KOPT-K1 (cell line): Measurements from ENCODE around the gene VGLL2.

ENCODE experiments used
- H3K27ac ChIP-seq: fragments of 200-600 bp; sonication (generic); 2 replicates; pipeline ENCODE4 v1.5.1; 2016; ENCODE audit warnings: antibody characterized with exemption, mild to moderate bottlenecking, low read depth, low read length; ENCODE audit not compliant: poor library complexity, severe bottlenecking
- H3K36me3 ChIP-seq: fragments of 200-600 bp; sonication (generic); 2 replicates; pipeline ENCODE4 v1.5.1; 2017; ENCODE audit warnings: antibody characterized with exemption, mild to moderate bottlenecking, low read length, moderate library complexity; ENCODE audit not compliant: insufficient read depth
- H3K9me3 ChIP-seq: fragments of 200-600 bp; sonication (generic); 2 replicates; pipeline ENCODE4 v1.5.1; 2017; ENCODE audit warnings: antibody characterized with exemption, low read length, mild to moderate bottlenecking; ENCODE audit not compliant: insufficient read depth, poor library complexity, severe bottlenecking

VGLL2 gene

GRCh38 chr6:117276778-117277316, 11.5 kb downstream of the VGLL2 start:
- no peak overlapping the region for H3K27ac ChIP-seq
- no peaks in the 10 kb centered on the region for H3K36me3 ChIP-seq
- H3K9me3 ChIP-seq, result no peaks in the 10 kb centered on the region

- Histone ChIP-seq H3K36me3 (no peaks in the 10 kb centered on the region), H3K27ac (no peak overlapping the region), H3K9me3 (no peaks in the 10 kb centered on the region)
Observed at GRCh38 chr6:117280922-117281321, 15.6 kb downstream of the VGLL2 start.

- Histone ChIP-seq H3K36me3 (no peaks in the 10 kb centered on the region), H3K9me3 (no peaks in the 10 kb centered on the region), H3K27ac (no peak overlapping the region)
Observed at GRCh38 chr6:117288083-117288715, 22.8 kb downstream of the VGLL2 start.

GRCh38 chr6:117290173-117290846, 25.0 kb downstream of the VGLL2 start:
- no peaks in the 10 kb centered on the region for H3K9me3 ChIP-seq
- H3K27ac ChIP-seq, result no peak overlapping the region
- H3K36me3 ChIP-seq, result no peaks in the 10 kb centered on the region

- Histone ChIP-seq H3K27ac (no peak overlapping the region), H3K9me3 (no peaks in the 10 kb centered on the region), H3K36me3 (no peaks in the 10 kb centered on the region)
Observed at GRCh38 chr6:117298941-117299340, 33.6 kb downstream of the VGLL2 start.

GRCh38 chr6:117303323-117303722, 38.0 kb downstream of the VGLL2 start:
- Histone ChIP-seq H3K36me3 (no peaks in the 10 kb centered on the region), H3K27ac (no peak overlapping the region), H3K9me3 (no peaks in the 10 kb centered on the region)

- H3K36me3 ChIP-seq, result no peaks in the 10 kb centered on the region
- no peaks in the 10 kb centered on the region for H3K9me3 ChIP-seq
- no peak overlapping the region for H3K27ac ChIP-seq
Observed at GRCh38 chr6:117304446-117304845, 39.1 kb downstream of the VGLL2 start.

- H3K36me3 ChIP-seq, result no peaks in the 10 kb centered on the region
- H3K27ac ChIP-seq, result no peak overlapping the region
- no peaks in the 10 kb centered on the region for H3K9me3 ChIP-seq
Observed at GRCh38 chr6:117306227-117306790, 41.0 kb downstream of the VGLL2 start.

GRCh38 chr6:117307655-117308054, 42.3 kb downstream of the VGLL2 start:
- no peaks in the 10 kb centered on the region for H3K36me3 ChIP-seq
- no peak overlapping the region for H3K27ac ChIP-seq
- H3K9me3 ChIP-seq, result no peaks in the 10 kb centered on the region

GRCh38 chr6:117309069-117309468, 43.7 kb downstream of the VGLL2 start:
- Histone ChIP-seq H3K27ac (no peak overlapping the region), H3K36me3 (no peaks in the 10 kb centered on the region), H3K9me3 (no peaks in the 10 kb centered on the region)

GRCh38 chr6:117309611-117310010, 44.3 kb downstream of the VGLL2 start:
- Histone ChIP-seq H3K27ac (no peak overlapping the region), H3K9me3 (no peaks in the 10 kb centered on the region), H3K36me3 (no peaks in the 10 kb centered on the region)

- no peak overlapping the region for H3K27ac ChIP-seq
- no peaks in the 10 kb centered on the region for H3K36me3 ChIP-seq
- H3K9me3 ChIP-seq, result no peaks in the 10 kb centered on the region
Observed at GRCh38 chr6:117311310-117311709, 46.0 kb downstream of the VGLL2 start.

GRCh38 chr6:117311726-117312125, 46.4 kb downstream of the VGLL2 start:
- H3K36me3 ChIP-seq, result no peaks in the 10 kb centered on the region
- no peak overlapping the region for H3K27ac ChIP-seq
- no peaks in the 10 kb centered on the region for H3K9me3 ChIP-seq

GRCh38 chr6:117317261-117317660, 51.9 kb downstream of the VGLL2 start:
- no peaks in the 10 kb centered on the region for H3K36me3 ChIP-seq
- H3K27ac ChIP-seq, result no peak overlapping the region
- no peaks in the 10 kb centered on the region for H3K9me3 ChIP-seq
